Endothelial cell of umbilical vein (primary cell): ENCODE data around the gene MRPS23. TPM values are rescaled to one million over a fixed set of nuclear protein-coding genes. Genes with fewer than 3 reads are reported as not detected.

ENCODE experiments used
- BruUV-seq: library from RNA; stranded (reverse); fragments of 400-500 nt; replicated peaks from 2 replicates; lab custom pipeline; 2021; lab: Mats Ljungman, UMichigan
- CTCF ChIA-PET: fragments of 300-600, 350-600 bp; sonication (Branson Sonifier 250); formaldehyde crosslinking; loops from one replicate; lab custom pipeline; 2021; ENCODE audit warnings: antibody characterized with exemption, inconsistent platforms; lab: Charles Lee
- POLR2A ChIA-PET: fragments of 300-600, 350-600 bp; sonication (Branson Sonifier 250); formaldehyde crosslinking; loops from one replicate; lab custom pipeline; 2021; ENCODE audit warnings: antibody characterized with exemption, inconsistent platforms; lab: Charles Lee
- DNase-seq: peaks from one replicate; pipeline ENCODE4 v3.0.0-alpha.2; 2011; ENCODE audit warnings: low read depth, low spot score
- FAIRE-seq: peaks from 2 replicates; lab custom pipeline; 2011; peaks lifted over from hg19 to GRCh38; lab: Jason Lieb, UNC
- H2AFZ ChIP-seq: 2 replicates; pipeline ENCODE4 v1.6.0; 2012; ENCODE audit warnings: low read depth, low read length, control low read depth, inconsistent platforms
- H3K27ac ChIP-seq: 2 replicates; pipeline ENCODE4 v1.5.1; 2011; ENCODE audit warnings: low read depth, mild to moderate bottlenecking, control low read depth, low read length, moderate library complexity; ENCODE audit not compliant: insufficient read depth
- H3K27me3 ChIP-seq, 2 experiments: 2 replicates each; pipeline versions ENCODE4 v1.6.0 to v1.6.1; 2011; ENCODE audit warnings: low read length in 2 of 2, mixed read lengths in 1 of 2; ENCODE audit not compliant: control insufficient read depth in 2 of 2, insufficient read depth in 2 of 2
- H3K36me3 ChIP-seq, 2 experiments: 2 replicates in 1 of 2; 3 replicates in 1 of 2; pipeline ENCODE4 v1.5.1; 2011; ENCODE audit warnings: low read length in 2 of 2, mild to moderate bottlenecking in 1 of 2, moderate library complexity in 1 of 2; ENCODE audit not compliant: control insufficient read depth in 2 of 2, insufficient read depth in 2 of 2; ENCODE audit errors: extremely low read depth in 1 of 2
- H3K4me1 ChIP-seq: 3 replicates; pipeline ENCODE4 v1.5.1; 2011; ENCODE audit warnings: mild to moderate bottlenecking, low read length; ENCODE audit not compliant: control insufficient read depth, insufficient read depth; ENCODE audit errors: extremely low read depth
- H3K4me2 ChIP-seq: 2 replicates; pipeline ENCODE4 v1.6.1; 2011; ENCODE audit warnings: low read length, control low read depth, mixed read lengths; ENCODE audit not compliant: insufficient read depth
- H3K4me3 ChIP-seq, 3 experiments: fragments of 200-600 bp in 1 of 3; sonication (generic), shearing (Covaris generic) in 1 of 3; replicated peaks in 1 of 3; 2 replicates each; pipeline ENCODE4 v1.5.1; 2011 to 2016; ENCODE audit warnings: control low read depth in 3 of 3, low read length in 3 of 3, mild to moderate bottlenecking in 2 of 3, inconsistent platforms in 1 of 3, low read depth in 1 of 3, moderate library complexity in 1 of 3; ENCODE audit not compliant: insufficient read depth in 1 of 3
- H3K79me2 ChIP-seq: 2 replicates; pipeline ENCODE4 v1.6.0; 2012; ENCODE audit warnings: low read length, inconsistent platforms; ENCODE audit not compliant: control insufficient read depth, insufficient read depth
- H3K9ac ChIP-seq: replicated peaks from 2 replicates; pipeline ENCODE3; 2011; ENCODE audit warnings: low read length, control low read depth; ENCODE audit not compliant: insufficient read depth; ENCODE audit errors: extremely low read depth
- H3K9me1 ChIP-seq: replicated peaks from 3 replicates; pipeline ENCODE4 v1.6.0; 2011; ENCODE audit warnings: mild to moderate bottlenecking, low read length; ENCODE audit not compliant: control insufficient read depth, insufficient read depth; ENCODE audit errors: extremely low read depth
- H3K9me3 ChIP-seq: replicated peaks from 2 replicates; pipeline ENCODE4 v1.5.1; 2012; ENCODE audit warnings: low read length, inconsistent platforms; ENCODE audit not compliant: control insufficient read depth, insufficient read depth
- H4K20me1 ChIP-seq: replicated peaks from 2 replicates; pipeline ENCODE3; 2011; ENCODE audit warnings: mild to moderate bottlenecking, low read length; ENCODE audit not compliant: control insufficient read depth, insufficient read depth; ENCODE audit errors: extremely low read depth
- EZH2 ChIP-seq: IDR thresholded peaks from 2 replicates; pipeline ENCODE4 v1.6.1; 2012; ENCODE audit warnings: borderline replicate concordance, low read depth, mild to moderate bottlenecking, moderate library complexity, low read length, inconsistent platforms; ENCODE audit not compliant: severe bottlenecking
- FOS ChIP-seq: IDR thresholded peaks from 2 replicates; pipeline ENCODE4 v1.6.1; 2011; ENCODE audit warnings: mild to moderate bottlenecking, low read length, moderate library complexity, borderline replicate concordance; ENCODE audit not compliant: insufficient read depth
- GATA2 ChIP-seq: IDR thresholded peaks from 2 replicates; pipeline ENCODE4 v1.7.0; 2011; ENCODE audit warnings: low read depth, mild to moderate bottlenecking, moderate library complexity, mixed read lengths, low read length; ENCODE audit not compliant: insufficient read length, insufficient read depth
- JUN ChIP-seq: IDR thresholded peaks from 2 replicates; pipeline ENCODE4 v1.6.1; 2011; ENCODE audit warnings: borderline replicate concordance, low read depth; ENCODE audit not compliant: insufficient read length, insufficient read depth
- MYC ChIP-seq: IDR thresholded peaks from one replicate; pipeline ENCODE4 v1.6.1; 2011; ENCODE audit warnings: mild to moderate bottlenecking, low read depth, low read length
- POLR2A ChIP-seq: IDR thresholded peaks from 2 replicates; pipeline ENCODE4 v1.6.1; 2012; ENCODE audit warnings: low read depth, mild to moderate bottlenecking, control low read depth, low read length
- POLR2AphosphoS5 ChIP-seq: IDR thresholded peaks from 2 replicates; pipeline ENCODE4 v1.6.1; 2012; ENCODE audit warnings: low read depth, mild to moderate bottlenecking, control low read depth, low read length, moderate library complexity; ENCODE audit not compliant: insufficient read depth
- dilution Hi-C: fragments of 300-500 bp; cut with MboI; formaldehyde crosslinking; loops from one replicate; pipeline ENCODE4 v1.15.0; 2019; ENCODE audit warnings: low sequenced_read_pairs; ENCODE audit not compliant: extremely low pct_ligation_motif_present
- intact Hi-C: fragments of 100-400 bp; cut with micrococcal nuclease; formaldehyde crosslinking; loops from one replicate; pipeline ENCODE4 v1.10.0; 2022
- polyA plus RNA-seq, 4 experiments: library from polyadenylated mRNA; depleted of rRNA in 3 of 4; stranded (reverse) in 3 of 4; unstranded in 1 of 4; fragments of >200 nt; gene quantifications; 2 replicates each; pipeline versions ENCODE4 v1.2.1 to v1.2.3, GENCODE V29; 2011 to 2012; ENCODE audit warnings: missing spikeins in 1 of 4
- total RNA-seq: library from RNA; stranded (reverse); gene quantifications from 2 replicates; pipeline ENCODE4 v1.2.3, GENCODE V29; 2021
- TF ChIP-seq, protein P1 (sequence below), 2 donors: IDR thresholded peaks; 1 replicate in 1 of 2; 2 replicates in 1 of 2; pipeline ENCODE4 v1.5.1; 2011; ENCODE audit warnings: low read length in 2 of 2, mild to moderate bottlenecking in 2 of 2, moderate library complexity in 2 of 2, control low read depth in 1 of 2, inconsistent platforms in 1 of 2, low read depth in 1 of 2; ENCODE audit not compliant: insufficient read depth in 1 of 2; ENCODE audit errors: extremely low read depth in 1 of 2
- TF ChIP-seq, protein P2 (sequence below): IDR thresholded peaks from 2 replicates; pipeline ENCODE4 v1.6.1; 2011; ENCODE audit not compliant: insufficient read depth, insufficient read length

Gene MRPS23
- total and polyA plus RNA-seq, 2 donors (not counting 3 experiments of a cell fraction or from before 2014, with no cell fraction given) = 39.9 to 46.2 TPM

GRCh38 chr17:57838857-57839570, 10.8 kb downstream of the MRPS23 start:
- H3K9me1 ChIP-seq = no peaks in the 10 kb centered on the region
- TF ChIP-seq EZH2 = no peak
- TF ChIP-seq, protein P1, sequence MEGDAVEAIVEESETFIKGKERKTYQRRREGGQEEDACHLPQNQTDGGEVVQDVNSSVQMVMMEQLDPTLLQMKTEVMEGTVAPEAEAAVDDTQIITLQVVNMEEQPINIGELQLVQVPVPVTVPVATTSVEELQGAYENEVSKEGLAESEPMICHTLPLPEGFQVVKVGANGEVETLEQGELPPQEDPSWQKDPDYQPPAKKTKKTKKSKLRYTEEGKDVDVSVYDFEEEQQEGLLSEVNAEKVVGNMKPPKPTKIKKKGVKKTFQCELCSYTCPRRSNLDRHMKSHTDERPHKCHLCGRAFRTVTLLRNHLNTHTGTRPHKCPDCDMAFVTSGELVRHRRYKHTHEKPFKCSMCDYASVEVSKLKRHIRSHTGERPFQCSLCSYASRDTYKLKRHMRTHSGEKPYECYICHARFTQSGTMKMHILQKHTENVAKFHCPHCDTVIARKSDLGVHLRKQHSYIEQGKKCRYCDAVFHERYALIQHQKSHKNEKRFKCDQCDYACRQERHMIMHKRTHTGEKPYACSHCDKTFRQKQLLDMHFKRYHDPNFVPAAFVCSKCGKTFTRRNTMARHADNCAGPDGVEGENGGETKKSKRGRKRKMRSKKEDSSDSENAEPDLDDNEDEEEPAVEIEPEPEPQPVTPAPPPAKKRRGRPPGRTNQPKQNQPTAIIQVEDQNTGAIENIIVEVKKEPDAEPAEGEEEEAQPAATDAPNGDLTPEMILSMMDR (IDR thresholded peaks at IDR 0.05; ENCODE audit: extremely low read depth in 1 of 2, insufficient read depth in 1 of 2, low read depth in 1 of 2, low read length in 2 of 2) = no peak
- TF ChIP-seq JUN = no peak
- no peak for TF ChIP-seq POLR2A
- no peak for TF ChIP-seq FOS
- no peak for TF ChIP-seq MYC
- no peak for TF ChIP-seq GATA2
- TF ChIP-seq POLR2AphosphoS5 = no peak
- TF ChIP-seq, protein P2, sequence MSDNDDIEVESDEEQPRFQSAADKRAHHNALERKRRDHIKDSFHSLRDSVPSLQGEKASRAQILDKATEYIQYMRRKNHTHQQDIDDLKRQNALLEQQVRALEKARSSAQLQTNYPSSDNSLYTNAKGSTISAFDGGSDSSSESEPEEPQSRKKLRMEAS = no peak
- no peaks in the 10 kb centered on the region for H3K27me3 ChIP-seq
- peaks cover 2% of the 10 kb centered on the region for H4K20me1 ChIP-seq
- H3K27ac ChIP-seq = no peak overlapping the region
- no peak overlapping the region for H3K4me2 ChIP-seq
- ChIA-PET POLR2A (no interaction called here), CTCF (interaction anchor here (0.6 to 1.4 kb wide), 3 partner anchors 12 to 91 kb away, joined by 3 to 4 read pairs (median 4); no protein-coding TSS in a partner anchor)
- FAIRE-seq = no peak
- H3K36me3 ChIP-seq = peaks cover 0 to 9% of the 10 kb centered on the region in 2 experiments
- no peak for DNase-seq
- no peaks in the 10 kb centered on the region for H3K4me1 ChIP-seq
- BruUV-seq = no TSS peak
- no peaks in the 10 kb centered on the region for H3K9me3 ChIP-seq
- H3K79me2 ChIP-seq = peaks cover 4% of the 10 kb centered on the region
- H2AFZ ChIP-seq = no peak overlapping the region
- intact Hi-C loops = no loop called here
- H3K4me3 ChIP-seq = no peak overlapping the region
- H3K9ac ChIP-seq = no peak overlapping the region
- dilution Hi-C loops = no loop called here
